A549 (cell line): ENCODE results near the gene SMARCB1.

Experiments
- CBX8 ChIP-seq: fragments of 200-600 bp; sonication (generic); IDR thresholded peaks from 2 replicates; pipeline ENCODE4 v1.6.1; 2016
- CEBPB ChIP-seq, 2 experiments: fragments of >200 bp in 1 of 2; sonication (Bioruptor Twin) in 1 of 2; formaldehyde crosslinking in 1 of 2; IDR thresholded peaks; 2 replicates each; pipeline ENCODE4 v1.6.1; 2012 to 2016
- CHD2 ChIP-seq: fragments of 150-350 bp; IDR thresholded peaks from 2 replicates; pipeline ENCODE4 v1.6.1; 2014; ENCODE audit warnings: low read length; ENCODE audit not compliant: partially characterized antibody
- EP300 ChIP-seq, 2 experiments: fragments of >200 bp; sonication (Bioruptor Twin); formaldehyde crosslinking; IDR thresholded peaks; 2 replicates in 1 of 2; 3 replicates in 1 of 2; pipeline ENCODE4 v1.6.1; 2016 to 2017
- JUN ChIP-seq, 2 experiments: fragments of >200 bp; sonication (Bioruptor Twin); formaldehyde crosslinking; IDR thresholded peaks; 2 replicates in 1 of 2; 3 replicates in 1 of 2; pipeline ENCODE4 v1.6.1; 2016 to 2017
- JUNB ChIP-seq: fragments of >200 bp; sonication (Bioruptor Twin); formaldehyde crosslinking; IDR thresholded peaks from 2 replicates; pipeline ENCODE4 v1.6.1; 2016
- MAX ChIP-seq: IDR thresholded peaks from 2 replicates; pipeline ENCODE4 v1.6.1; 2012
- POLR2A ChIP-seq: IDR thresholded peaks from 2 replicates; pipeline ENCODE4 v1.6.1; 2012; ENCODE audit warnings: mild to moderate bottlenecking, low read length
- POLR2AphosphoS2 ChIP-seq: conservative IDR thresholded peaks from 2 replicates; pipeline ENCODE4 v1.6.1; 2012; ENCODE audit warnings: low read length, improper control_type of control experiment, inconsistent platforms
- SMC3 ChIP-seq: fragments of >200 bp; sonication (Bioruptor Twin); formaldehyde crosslinking; IDR thresholded peaks from 3 replicates; pipeline ENCODE4 v1.6.1; 2018; ENCODE audit warnings: inconsistent platforms
- TF ChIP-seq, protein P1 (sequence below): fragments of >200 bp; sonication (Bioruptor Twin); formaldehyde crosslinking; IDR thresholded peaks from 3 replicates; pipeline ENCODE4 v1.5.1; 2016

GRCh38 chr22:23762842-23763578, 23.8 kb upstream of the SMARCB1 start, which contains the start of gene C22orf15:
- TF ChIP-seq POLR2AphosphoS2 (no peak), CEBPB (IDR thresholded peaks at IDR 0.05) (no peak), POLR2A (no peak), CBX8 (no peak), SMC3 (no peak), JUNB (no peak), EP300 (IDR thresholded peaks at IDR 0.05) (no peak), MAX (no peak), CHD2 (no peak), JUN (IDR thresholded peaks at IDR 0.05) (no peak)
- TF ChIP-seq, protein P1, sequence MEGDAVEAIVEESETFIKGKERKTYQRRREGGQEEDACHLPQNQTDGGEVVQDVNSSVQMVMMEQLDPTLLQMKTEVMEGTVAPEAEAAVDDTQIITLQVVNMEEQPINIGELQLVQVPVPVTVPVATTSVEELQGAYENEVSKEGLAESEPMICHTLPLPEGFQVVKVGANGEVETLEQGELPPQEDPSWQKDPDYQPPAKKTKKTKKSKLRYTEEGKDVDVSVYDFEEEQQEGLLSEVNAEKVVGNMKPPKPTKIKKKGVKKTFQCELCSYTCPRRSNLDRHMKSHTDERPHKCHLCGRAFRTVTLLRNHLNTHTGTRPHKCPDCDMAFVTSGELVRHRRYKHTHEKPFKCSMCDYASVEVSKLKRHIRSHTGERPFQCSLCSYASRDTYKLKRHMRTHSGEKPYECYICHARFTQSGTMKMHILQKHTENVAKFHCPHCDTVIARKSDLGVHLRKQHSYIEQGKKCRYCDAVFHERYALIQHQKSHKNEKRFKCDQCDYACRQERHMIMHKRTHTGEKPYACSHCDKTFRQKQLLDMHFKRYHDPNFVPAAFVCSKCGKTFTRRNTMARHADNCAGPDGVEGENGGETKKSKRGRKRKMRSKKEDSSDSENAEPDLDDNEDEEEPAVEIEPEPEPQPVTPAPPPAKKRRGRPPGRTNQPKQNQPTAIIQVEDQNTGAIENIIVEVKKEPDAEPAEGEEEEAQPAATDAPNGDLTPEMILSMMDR = no peak
